Urinary bladder (tissue), 4 donors: ENCODE measurements around the gene RARA. TPM values are rescaled to one million over a fixed set of nuclear protein-coding genes. Genes with fewer than 3 reads are reported as not detected.
"Not testable (repeated sequence)": the region's sequence is repeated elsewhere in the genome, so short reads cannot be mapped to it uniquely, and the experiment has no call there.

Source experiments
- DNase-seq: peaks from one replicate; pipeline ENCODE4 v3.0.0-alpha.2; 2015; ENCODE audit errors: extremely low spot score
- H3K27ac ChIP-seq: one replicate; pipeline ENCODE4 v1.5.1; 2013; ENCODE audit warnings: low read depth, mild to moderate bottlenecking, moderate library complexity
- H3K36me3 ChIP-seq: one replicate; pipeline ENCODE4 v1.6.1; 2013; ENCODE audit warnings: mild to moderate bottlenecking, moderate library complexity; ENCODE audit not compliant: insufficient read depth
- H3K4me1 ChIP-seq: one replicate; pipeline ENCODE4 v1.6.1; 2013; ENCODE audit warnings: mild to moderate bottlenecking, moderate library complexity; ENCODE audit not compliant: insufficient read depth
- H3K4me3 ChIP-seq: one replicate; pipeline ENCODE4 v1.5.1; 2013; ENCODE audit warnings: low read depth, low read length
- WGBS: extraction: QIAGEN DNeasy Blood & Tissue Kit; methylation state at CpG from one replicate; pipeline ENCODE4 v1.1.7; 2013; 5-methylcytosine and 5-hydroxymethylcytosine counted together
- polyA plus RNA-seq: library from polyadenylated mRNA; stranded (reverse); fragments of 200-250 nt; gene quantifications from one replicate; pipeline ENCODE4 v1.2.3, GENCODE V29; 2013
- small RNA-seq: library from RNA; depleted of rRNA; stranded (forward); fragments of <200 nt; gene quantifications from one replicate; pipeline ENCODE3, GENCODE V24; 2014
- total RNA-seq: library from RNA; depleted of rRNA; stranded (reverse); fragments of >200 nt; gene quantifications from one replicate; pipeline ENCODE4 v1.2.3, GENCODE V29; 2014
- donor health status: healthy with polysubstance abuse.
- donor health status: healthy.

RARA gene
- total and polyA plus RNA-seq, 2 donors = 10.6 to 47.6 TPM

GRCh38 chr17:40374821-40375498 lies 66.0 kb downstream of the RARA start:
- Histone ChIP-seq H3K4me3 (no peak overlapping the region), H3K27ac (no peak overlapping the region), H3K36me3 (no peaks in the 10 kb centered on the region), H3K4me1 (no peaks in the 10 kb centered on the region)
- no peak for DNase-seq
- 87% methylated on average over 14 of the region's 14 CpGs for WGBS

- not testable (repeated sequence) for H3K4me1 ChIP-seq, DNase-seq, H3K36me3 ChIP-seq, H3K27ac ChIP-seq, H3K4me3 ChIP-seq
- 88% methylated on average over 21 of the region's 21 CpGs for WGBS
Measured at GRCh38 chr17:40375786-40376185, 66.8 kb downstream of the RARA start.

DNA sequence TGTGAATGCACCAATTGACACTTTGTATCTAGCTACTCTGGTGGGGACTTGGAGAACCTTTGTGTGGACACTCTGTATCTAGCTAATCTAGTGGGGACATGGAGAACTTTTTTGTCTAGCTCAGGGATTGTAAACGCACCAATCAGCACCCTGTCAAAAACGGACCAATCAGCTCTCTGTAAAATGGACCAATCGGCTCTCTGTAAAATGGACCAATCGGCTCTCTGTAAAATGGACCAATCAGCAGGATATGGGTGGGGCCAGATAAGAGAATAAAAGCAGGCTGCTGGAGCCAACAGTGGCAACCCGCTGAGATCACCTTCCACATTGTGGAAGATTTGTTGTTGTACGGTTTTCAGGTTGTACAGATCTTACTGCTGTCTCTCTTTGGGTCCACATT lies 67.6 kb downstream of the RARA start:
- DNase-seq, H3K27ac ChIP-seq, H3K4me3 ChIP-seq, H3K4me1 ChIP-seq, H3K36me3 ChIP-seq: not testable (repeated sequence)
- WGBS = 85% methylated on average over 6 of the region's 6 CpGs

GRCh38 chr17:40377832-40378231 lies 68.9 kb downstream of the RARA start:
- whole genome bisulfite sequencing = 89% methylated on average over 13 of the region's 13 CpGs
- no peaks in the 10 kb centered on the region for H3K4me1 ChIP-seq
- no peak for DNase-seq
- no peaks in the 10 kb centered on the region for H3K36me3 ChIP-seq
- H3K27ac ChIP-seq = no peak overlapping the region
- H3K4me3 ChIP-seq = no peak overlapping the region

DNA sequence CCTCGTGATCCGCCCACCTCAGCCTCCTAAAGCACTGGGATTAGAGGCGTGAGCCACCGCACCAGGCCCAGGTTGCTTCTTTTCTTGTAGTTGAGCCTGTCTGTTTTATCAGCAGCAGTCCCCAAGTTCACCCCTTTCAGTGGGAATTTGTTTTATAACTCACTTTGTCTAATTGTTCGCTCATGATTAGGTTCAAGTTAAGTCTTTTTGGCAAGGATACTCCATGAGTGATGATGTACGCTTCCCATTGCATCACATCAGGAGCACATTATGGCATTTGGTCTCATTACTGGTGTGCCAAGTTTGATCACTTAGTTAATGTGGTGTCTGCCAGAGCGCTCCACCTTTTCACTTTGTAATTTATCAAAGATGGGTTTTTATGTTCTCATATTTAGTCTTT lies 70.0 kb downstream of the RARA start:
- H3K4me3 ChIP-seq = no peak overlapping the region
- no peak overlapping the region for H3K27ac ChIP-seq
- H3K4me1 ChIP-seq = no peaks in the 10 kb centered on the region
- DNase-seq = no peak
- 85% methylated on average over 7 of the region's 7 CpGs for WGBS
- H3K36me3 ChIP-seq = no peaks in the 10 kb centered on the region

- WGBS = 75% methylated on average over 4 of the region's 4 CpGs
- Histone ChIP-seq H3K4me1 (no peaks in the 10 kb centered on the region), H3K27ac (no peak overlapping the region), H3K4me3 (no peak overlapping the region), H3K36me3 (no peaks in the 10 kb centered on the region)
- DNase-seq = no peak
Measured at GRCh38 chr17:40382251-40382650, 73.3 kb downstream of the RARA start.

DNA sequence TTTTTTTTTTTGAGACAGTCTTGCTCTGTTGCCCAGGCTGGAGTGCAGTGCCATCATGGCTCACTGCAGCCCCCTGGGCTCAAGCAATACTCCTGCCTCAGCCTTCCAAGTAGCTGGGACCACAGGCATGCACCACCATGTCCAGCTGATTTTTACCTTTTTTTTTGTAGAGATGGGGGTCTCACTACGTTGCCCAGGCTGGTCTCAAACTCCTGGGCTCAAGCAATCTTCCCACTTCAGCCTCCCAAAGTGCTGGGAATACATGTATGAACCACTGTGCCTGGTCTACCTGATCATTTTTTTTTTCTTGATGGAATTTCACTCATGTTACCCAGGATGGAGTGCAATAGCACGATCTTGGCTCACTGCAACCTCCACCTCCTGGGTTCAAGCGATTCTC lies 77.6 kb downstream of the RARA start:
- 92% methylated on average over 3 of the region's 3 CpGs for WGBS
- H3K4me3 ChIP-seq, H3K27ac ChIP-seq, H3K4me1 ChIP-seq, H3K36me3 ChIP-seq, DNase-seq: not testable (repeated sequence)

DNA sequence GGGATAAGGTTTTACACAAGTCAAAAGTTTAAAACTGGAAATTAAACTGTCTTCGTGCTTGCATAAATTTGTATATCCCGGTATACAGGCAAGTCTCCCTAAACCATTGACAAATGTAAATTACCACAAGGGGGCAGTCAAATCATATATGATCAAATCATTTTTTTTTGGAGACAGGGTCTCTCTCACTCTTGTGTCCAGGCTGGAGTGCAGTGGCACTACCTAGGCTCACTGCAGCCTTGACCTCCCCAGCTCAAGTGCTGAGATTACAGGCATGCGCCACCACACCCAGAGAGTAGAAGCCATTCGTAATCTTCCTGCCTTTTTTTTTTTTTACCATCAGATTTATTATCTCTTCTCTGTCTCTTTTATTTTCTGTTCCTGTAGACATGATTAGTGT lies 90.2 kb downstream of the RARA start:
- Histone ChIP-seq H3K4me3 (no peak overlapping the region), H3K27ac (no peak overlapping the region), H3K36me3 (no peaks in the 10 kb centered on the region), H3K4me1 (no peaks in the 10 kb centered on the region)
- DNase-seq = peak; percentile 28
- WGBS = 50% methylated on average over 4 of the region's 4 CpGs

DNA sequence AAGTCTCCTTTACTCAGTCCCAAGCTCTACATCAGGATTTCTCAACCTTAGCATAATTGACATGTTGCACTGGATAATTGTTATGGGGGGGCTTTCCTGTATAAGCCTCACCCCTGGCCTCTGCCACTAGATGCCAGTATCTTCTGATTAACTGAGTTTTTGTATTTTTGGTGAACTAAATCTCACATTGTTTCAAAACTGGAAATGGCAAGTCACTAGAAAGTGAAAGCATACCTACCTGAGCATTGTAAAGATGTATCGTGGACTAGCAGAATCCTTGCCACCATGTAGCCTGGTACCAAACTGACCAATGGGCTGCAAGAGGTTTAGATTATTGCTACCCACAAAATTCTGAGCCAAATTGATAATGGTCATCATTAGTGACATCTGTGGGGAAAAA lies 93.7 kb downstream of the RARA start:
- Histone ChIP-seq H3K4me3 (no peak overlapping the region), H3K27ac (no peak overlapping the region), H3K36me3 (no peaks in the 10 kb centered on the region), H3K4me1 (no peaks in the 10 kb centered on the region)
- 97% methylated on average over 1 of the region's 1 CpG for WGBS
- DNase-seq = no peak

- WGBS = 69% methylated on average over 3 of the region's 3 CpGs
- no peak for DNase-seq
- H3K27ac ChIP-seq = no peak overlapping the region
Measured at GRCh38 chr17:40404003-40404402, 95.0 kb downstream of the RARA start.

More at GRCh38 chr17:40404003-40404402, 95.0 kb downstream of the RARA start:
- no peaks in the 10 kb centered on the region for H3K4me1 ChIP-seq
- no peaks in the 10 kb centered on the region for H3K36me3 ChIP-seq
- H3K4me3 ChIP-seq = no peak overlapping the region

Small RNA genes lying within 50 kb of the gene (small RNA-seq; reads per million reads assigned to genes)
- gene RF00019 (not detected), gene RNA5SP441 (not detected)

Other genes starting within 250 kb of the RARA start
- gene THRA, start 246.2 kb upstream of the RARA start, total RNA-seq = 35.5 TPM
- gene THRA, start 246.2 kb upstream of the RARA start, polyA plus RNA-seq = 76.3 TPM
- 2.0 TPM for gene NR1D1, start 208.6 kb upstream of the RARA start, total RNA-seq
- gene NR1D1, start 208.6 kb upstream of the RARA start, polyA plus RNA-seq = 18.1 TPM
- 81.3 TPM for gene MSL1, start 187.2 kb upstream of the RARA start, total RNA-seq
- gene MSL1, start 187.2 kb upstream of the RARA start, polyA plus RNA-seq = 70.9 TPM
- 45.4 TPM for gene CASC3, start 168.6 kb upstream of the RARA start, total RNA-seq
- gene CASC3, start 168.6 kb upstream of the RARA start, polyA plus RNA-seq = 64.2 TPM
- 8.0 TPM for gene RAPGEFL1, start 131.7 kb upstream of the RARA start, total RNA-seq
- 10.9 TPM for gene RAPGEFL1, start 131.7 kb upstream of the RARA start, polyA plus RNA-seq
- gene WIPF2, start 89.9 kb upstream of the RARA start, total RNA-seq = 10.4 TPM
- 12.0 TPM for gene WIPF2, start 89.9 kb upstream of the RARA start, polyA plus RNA-seq
- gene CDC6, start 21.3 kb upstream of the RARA start, total RNA-seq = 7.9 TPM
- gene CDC6, start 21.3 kb upstream of the RARA start, polyA plus RNA-seq = 0.71 TPM
- not detected for gene GJD3, start 55.6 kb downstream of the RARA start, total RNA-seq
- 1.1 TPM for gene GJD3, start 55.6 kb downstream of the RARA start, polyA plus RNA-seq
- gene TOP2A, start 108.7 kb downstream of the RARA start, total RNA-seq = 105 TPM
- 1.5 TPM for gene TOP2A, start 108.7 kb downstream of the RARA start, polyA plus RNA-seq
- gene IGFBP4, start 134.3 kb downstream of the RARA start, total RNA-seq = 111 TPM
- gene IGFBP4, start 134.3 kb downstream of the RARA start, polyA plus RNA-seq = 488 TPM
- gene TNS4, start 192.4 kb downstream of the RARA start, total RNA-seq = 5.4 TPM
- gene TNS4, start 192.4 kb downstream of the RARA start, polyA plus RNA-seq = 5.0 TPM